Measurements from ENCODE around the gene MAN1C1. TPM values are rescaled to one million over a fixed set of nuclear protein-coding genes. Genes with fewer than 3 reads are reported as not detected.

Gene MAN1C1
- total and polyA plus RNA-seq, 9 of the 15 experiments (the other 6 are each of a cell fraction or from before 2014, with no cell fraction given) = 0.04 to 0.44 (median 0.10) TPM; not detected in 3

GRCh38 chr1:25666460-25666859 lies 49.9 kb downstream of the MAN1C1 start (continued):
- TF ChIP-seq ZFPM2 (CRISPR knock-in tag; IDR thresholded peaks at IDR 0.05) (no peak), ZNF184 (CRISPR knock-in tag; IDR thresholded peaks at IDR 0.05) (no peak), SPI1 (IDR thresholded peaks at IDR 0.05; ENCODE audit: borderline replicate concordance, low read depth, low read length) (no peak), ILK (tag; IDR thresholded peaks at IDR 0.05; ENCODE audit: borderline replicate concordance, low read depth) (no peak), KAT8 (IDR thresholded peaks at IDR 0.05; ENCODE audit: low read depth) (no peak), ZFP30 (CRISPR knock-in tag; IDR thresholded peaks at IDR 0.05; ENCODE audit: borderline replicate concordance) (no peak)

- no peak for ATAC-seq
- H3K9ac ChIP-seq (ENCODE audit: insufficient read depth in 1 of 2, low read depth in 2 of 2, low read length in 2 of 2) = no peak overlapping the region
- POLR2A ChIA-PET = interaction anchor here (1.4 kb wide), 1 partner anchor 9 kb away, joined by 5 read pairs; no protein-coding TSS in a partner anchor
- H3K27me3 ChIP-seq (ENCODE audit: control insufficient read depth in 2 of 2, insufficient read depth in 2 of 2, low read length in 2 of 2) = peaks cover 50 to 73% of the 10 kb centered on the region in 2 experiments
- H2AFZ ChIP-seq (ENCODE audit: low read depth, low read length) = no peak overlapping the region
- BruUV-seq (replicated peaks) = no TSS peak
- no peak overlapping the region for H3K27ac ChIP-seq (ENCODE audit: extremely low read depth, low read depth, low read length)
- no peak for DNase-seq (ENCODE audit: extremely low read depth in 1 of 4, low spot score in 3 of 4)
- FAIRE-seq = no peak
- in situ Hi-C loops (cut with MboI) = no loop called here
- H4K20me1 ChIP-seq (replicated peaks; ENCODE audit: control insufficient read depth, insufficient read depth, low read length) = peaks cover 4% of the 10 kb centered on the region; the same call in 1 of the 2 replicates
- peak; percentile 27 to 51; a peak in 1 of 4 replicates for TF ChIP-seq KDM1A (IDR thresholded peaks at IDR 0.05)
- TF ChIP-seq HDAC2 (IDR thresholded peaks at IDR 0.05) = 0 out of 2 replicates have a peak, but pooled peaks have one; percentile 27
- no peak for TF ChIP-seq PRDM10 (IDR thresholded peaks at IDR 0.05; ENCODE audit: partially characterized antibody)
- peak; percentile 92 for TF ChIP-seq RBM25 (IDR thresholded peaks at IDR 0.05; ENCODE audit: low read depth, low read length, severe bottlenecking)
- TF ChIP-seq BCOR (IDR thresholded peaks at IDR 0.05) = peak; percentile 76
- 0 out of 2 replicates have a peak, but pooled peaks have one; percentile 16 for TF ChIP-seq SMARCA5 (IDR thresholded peaks at IDR 0.05)
- TF ChIP-seq ZNF174 (CRISPR knock-in tag; IDR thresholded peaks at IDR 0.05) = no peak
- TF ChIP-seq ADNP (tag; IDR thresholded peaks at IDR 0.05) = peak; percentile 69
- no peak for TF ChIP-seq ZFPM2 (CRISPR knock-in tag; IDR thresholded peaks at IDR 0.05)
- intact Hi-C loops (cut with micrococcal nuclease) = no loop called here
- under 1% methylated on average over 9 of the region's 9 CpGs for WGBS (ENCODE audit: insufficient coverage, low coverage, missing lambda C conversion rate)
- CTCF ChIA-PET (ENCODE audit: low intra/inter-chr PET ratio) = no interaction called here
- no peaks in the 10 kb centered on the region for H3K9me3 ChIP-seq (replicated peaks; ENCODE audit: control insufficient read depth, insufficient read depth, low read depth, low read length)
- H3K36me3 ChIP-seq (ENCODE audit: control insufficient read depth, insufficient read depth, low read length) = no peaks in the 10 kb centered on the region
- H3K79me2 ChIP-seq (ENCODE audit: control insufficient read depth, insufficient read depth, low read length) = no peaks in the 10 kb centered on the region
- no peak overlapping the region for H3K4me2 ChIP-seq (ENCODE audit: insufficient read depth, low read length)
- no peak overlapping the region for H3K4me3 ChIP-seq
- H3K9me1 ChIP-seq (ENCODE audit: control insufficient read depth, insufficient read depth, low read length) = no peaks in the 10 kb centered on the region
- H3K4me1 ChIP-seq (replicated peaks in 1 of 2; ENCODE audit: control insufficient read depth in 2 of 2, insufficient read depth in 2 of 2, low read length in 2 of 2) = no peaks in the 10 kb centered on the region
These were observed 52.5 kb downstream of the MAN1C1 start for GRCh38 chr1:25668931-25669573.
